ENCODE measurements around the gene GCAT.

The GCAT gene

DNA sequence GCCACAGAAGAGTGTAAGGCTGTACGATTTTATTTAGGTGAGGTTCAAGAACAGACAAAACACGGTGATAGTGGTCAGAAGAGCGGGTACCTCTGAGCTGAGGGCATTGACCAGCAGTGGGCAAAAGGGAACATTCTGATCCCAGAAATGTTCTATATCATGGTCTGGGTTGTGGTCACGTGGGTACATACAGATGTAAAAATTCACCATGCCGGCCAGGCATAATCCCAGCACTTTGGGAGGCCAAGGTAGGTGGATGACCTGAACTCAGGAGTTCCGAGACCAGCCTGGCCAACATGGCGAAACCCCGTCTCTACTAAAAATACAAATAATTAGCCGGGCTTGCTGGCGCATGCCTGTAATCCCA, 31.1 kb upstream of the GCAT start:
- no peaks in the 10 kb centered on the region for H3K36me3 ChIP-seq (ENCODE audit: low read length)
- no peaks in the 10 kb centered on the region for H4K20me1 ChIP-seq (ENCODE audit: low read depth, low read length)
- H3K9me3 ChIP-seq (ENCODE audit: insufficient read depth, low read length): no peaks in the 10 kb centered on the region
- H3K27me3 ChIP-seq (ENCODE audit: low read length): no peaks in the 10 kb centered on the region
- H3K4me3 ChIP-seq (ENCODE audit: insufficient read depth, low read length, poor library complexity, severe bottlenecking): no peak overlapping the region
- no peaks in the 10 kb centered on the region for H3F3A ChIP-seq (ENCODE audit: insufficient read depth)
- no peaks in the 10 kb centered on the region for H3K79me2 ChIP-seq (ENCODE audit: insufficient read depth, low read length)
- TF ChIP-seq CTCF (IDR thresholded peaks at IDR 0.05; ENCODE audit: insufficient read depth, low read length, poor library complexity, severe bottlenecking): no peak
- no peak for TF ChIP-seq EZH2phosphoT487 (conservative IDR thresholded peaks at IDR 0.05; ENCODE audit: low read length)
- no peaks in the 10 kb centered on the region for H3K9me2 ChIP-seq (replicated peaks; ENCODE audit: insufficient read depth, low read length)
- no peak overlapping the region for H3K27ac ChIP-seq (ENCODE audit: low read depth, low read length)
- H3K9ac ChIP-seq (ENCODE audit: low read length): no peak overlapping the region
- no peak overlapping the region for H2AFZ ChIP-seq (ENCODE audit: low read depth, low read length, severe bottlenecking)
- no peak overlapping the region for H3K4me2 ChIP-seq (ENCODE audit: low read depth, low read length, poor library complexity, severe bottlenecking)

GRCh38 chr22:37777122-37777687, 30.5 kb upstream of the GCAT start:
- H3K4me3 ChIP-seq (ENCODE audit: insufficient read depth, low read length, poor library complexity, severe bottlenecking): no peak overlapping the region
- H3F3A ChIP-seq (ENCODE audit: insufficient read depth): no peaks in the 10 kb centered on the region
- H3K79me2 ChIP-seq (ENCODE audit: insufficient read depth, low read length): no peaks in the 10 kb centered on the region
- H4K20me1 ChIP-seq (ENCODE audit: low read depth, low read length): no peaks in the 10 kb centered on the region
- H3K27ac ChIP-seq (ENCODE audit: low read depth, low read length): no peak overlapping the region
- no peak overlapping the region for H3K4me2 ChIP-seq (ENCODE audit: low read depth, low read length, poor library complexity, severe bottlenecking)
- no peak overlapping the region for H3K9ac ChIP-seq (ENCODE audit: low read length)
- H3K9me2 ChIP-seq (replicated peaks; ENCODE audit: insufficient read depth, low read length): no peaks in the 10 kb centered on the region
- TF ChIP-seq CTCF (IDR thresholded peaks at IDR 0.05; ENCODE audit: insufficient read depth, low read length, poor library complexity, severe bottlenecking): no peak
- TF ChIP-seq EZH2phosphoT487 (conservative IDR thresholded peaks at IDR 0.05; ENCODE audit: low read length): no peak
- no peaks in the 10 kb centered on the region for H3K9me3 ChIP-seq (ENCODE audit: insufficient read depth, low read length)
- no peaks in the 10 kb centered on the region for H3K27me3 ChIP-seq (ENCODE audit: low read length)
- H2AFZ ChIP-seq (ENCODE audit: low read depth, low read length, severe bottlenecking): no peak overlapping the region
- no peaks in the 10 kb centered on the region for H3K36me3 ChIP-seq (ENCODE audit: low read length)

- no peaks in the 10 kb centered on the region for H3K79me2 ChIP-seq (ENCODE audit: insufficient read depth, low read length)
- no peak overlapping the region for H3K4me2 ChIP-seq (ENCODE audit: low read depth, low read length, poor library complexity, severe bottlenecking)
- no peaks in the 10 kb centered on the region for H4K20me1 ChIP-seq (ENCODE audit: low read depth, low read length)
- no peak overlapping the region for H2AFZ ChIP-seq (ENCODE audit: low read depth, low read length, severe bottlenecking)
- H3K9me3 ChIP-seq (ENCODE audit: insufficient read depth, low read length): no peaks in the 10 kb centered on the region
- TF ChIP-seq CTCF (IDR thresholded peaks at IDR 0.05; ENCODE audit: insufficient read depth, low read length, poor library complexity, severe bottlenecking): no peak
- TF ChIP-seq EZH2phosphoT487 (conservative IDR thresholded peaks at IDR 0.05; ENCODE audit: low read length): no peak
- no peak overlapping the region for H3K9ac ChIP-seq (ENCODE audit: low read length)
- no peaks in the 10 kb centered on the region for H3K9me2 ChIP-seq (replicated peaks; ENCODE audit: insufficient read depth, low read length)
- no peaks in the 10 kb centered on the region for H3K36me3 ChIP-seq (ENCODE audit: low read length)
- H3F3A ChIP-seq (ENCODE audit: insufficient read depth): no peaks in the 10 kb centered on the region
- H3K4me3 ChIP-seq (ENCODE audit: insufficient read depth, low read length, poor library complexity, severe bottlenecking): no peak overlapping the region
- no peak overlapping the region for H3K27ac ChIP-seq (ENCODE audit: low read depth, low read length)
- H3K27me3 ChIP-seq (ENCODE audit: low read length): no peaks in the 10 kb centered on the region
Observed at GRCh38 chr22:37778370-37779009, 29.2 kb upstream of the GCAT start.
